ENCODE data around the gene PDE4D.
"Not testable (repeated sequence)": the region's sequence is repeated elsewhere in the genome, so short reads cannot be mapped to it uniquely, and the experiment has no call there.

Gene PDE4D

DNA sequence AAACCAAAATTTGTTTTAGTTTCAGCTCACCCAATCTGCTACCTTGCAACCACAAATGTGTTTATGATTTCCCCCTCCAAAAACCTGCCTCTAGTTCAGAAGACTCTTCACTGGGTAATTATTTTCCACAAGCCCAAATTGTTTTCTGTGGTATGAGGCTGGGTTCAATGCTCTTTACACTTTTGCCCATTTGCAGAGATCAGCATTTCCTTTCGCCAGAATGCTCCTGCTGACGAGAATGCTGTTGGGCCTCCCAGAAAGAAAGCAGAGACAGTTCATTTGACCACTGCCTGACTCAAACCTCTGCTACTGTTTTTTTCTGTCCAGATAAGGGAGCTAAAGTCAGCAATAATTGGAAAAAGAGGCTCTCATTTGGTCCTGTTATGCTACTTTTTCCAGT, 427.3 kb downstream of the PDE4D start:
- no peak for DNase-seq (ENCODE audit: low spot score)

DNA sequence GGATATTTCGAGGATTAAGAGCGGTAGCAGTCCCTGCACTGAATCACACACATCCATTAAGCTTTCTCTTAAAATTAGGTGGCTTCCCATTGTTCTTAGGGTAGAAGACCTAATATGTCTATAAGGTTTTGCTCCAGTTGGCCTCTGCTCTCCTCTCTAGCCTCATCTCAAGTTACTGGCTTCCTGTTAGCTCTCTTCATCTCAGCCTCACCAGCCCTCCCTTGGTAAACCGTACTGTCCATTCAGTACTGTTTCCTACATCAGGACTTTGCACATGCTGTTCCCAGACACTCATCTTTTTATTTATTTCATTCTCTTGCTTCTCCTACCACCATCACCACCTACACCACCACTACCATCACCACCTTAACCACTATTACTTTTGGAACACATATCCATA, 428.6 kb downstream of the PDE4D start:
- no peak for DNase-seq (ENCODE audit: low spot score)

DNA sequence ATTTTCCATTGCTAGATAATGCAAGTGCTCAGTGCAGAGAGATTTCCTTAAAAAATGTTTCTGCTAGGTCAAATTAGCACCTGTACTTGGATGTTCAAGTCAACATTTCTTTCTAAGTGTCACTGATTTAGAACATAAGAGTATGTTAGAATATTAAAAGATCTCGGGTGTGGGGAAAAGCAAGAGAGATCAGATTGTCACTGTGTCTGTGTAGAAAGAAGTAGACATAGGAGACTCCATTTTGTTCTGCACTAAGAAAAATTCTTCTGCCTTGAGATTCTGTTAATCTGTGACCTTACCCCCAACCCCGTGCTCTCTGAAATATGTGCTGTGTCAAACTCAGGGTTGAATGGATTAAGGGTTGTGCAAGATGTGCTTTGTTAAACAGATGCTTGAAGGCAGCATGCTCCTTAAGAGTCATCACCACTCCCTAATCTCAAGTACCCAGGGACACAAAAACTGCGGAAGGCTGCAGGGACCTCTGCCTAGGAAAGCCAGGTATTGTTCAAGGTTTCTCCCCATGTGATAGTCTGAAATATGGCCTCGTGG, 429.8 kb downstream of the PDE4D start:
- DNase-seq (ENCODE audit: low spot score), result not testable (repeated sequence)

DNA sequence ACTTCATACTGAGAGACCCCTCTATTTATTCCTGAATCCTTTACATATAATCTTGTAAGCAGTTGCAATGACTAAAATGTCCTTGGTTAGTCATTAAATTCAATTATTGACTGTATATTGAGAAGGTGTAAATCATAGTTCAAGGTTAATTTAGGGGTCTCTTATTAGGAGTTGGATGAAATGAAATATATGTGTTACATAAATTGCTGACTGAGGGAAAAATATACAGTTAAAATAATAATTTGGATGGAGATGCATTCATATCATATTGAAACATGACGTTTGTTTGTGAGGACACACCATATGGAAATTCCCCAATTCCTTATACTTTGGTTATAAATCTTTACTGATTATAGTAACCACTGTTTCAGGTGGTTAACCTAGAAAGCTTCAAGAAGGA, 430.6 kb downstream of the PDE4D start:
- DNase-seq (ENCODE audit: low spot score), result no peak

DNA sequence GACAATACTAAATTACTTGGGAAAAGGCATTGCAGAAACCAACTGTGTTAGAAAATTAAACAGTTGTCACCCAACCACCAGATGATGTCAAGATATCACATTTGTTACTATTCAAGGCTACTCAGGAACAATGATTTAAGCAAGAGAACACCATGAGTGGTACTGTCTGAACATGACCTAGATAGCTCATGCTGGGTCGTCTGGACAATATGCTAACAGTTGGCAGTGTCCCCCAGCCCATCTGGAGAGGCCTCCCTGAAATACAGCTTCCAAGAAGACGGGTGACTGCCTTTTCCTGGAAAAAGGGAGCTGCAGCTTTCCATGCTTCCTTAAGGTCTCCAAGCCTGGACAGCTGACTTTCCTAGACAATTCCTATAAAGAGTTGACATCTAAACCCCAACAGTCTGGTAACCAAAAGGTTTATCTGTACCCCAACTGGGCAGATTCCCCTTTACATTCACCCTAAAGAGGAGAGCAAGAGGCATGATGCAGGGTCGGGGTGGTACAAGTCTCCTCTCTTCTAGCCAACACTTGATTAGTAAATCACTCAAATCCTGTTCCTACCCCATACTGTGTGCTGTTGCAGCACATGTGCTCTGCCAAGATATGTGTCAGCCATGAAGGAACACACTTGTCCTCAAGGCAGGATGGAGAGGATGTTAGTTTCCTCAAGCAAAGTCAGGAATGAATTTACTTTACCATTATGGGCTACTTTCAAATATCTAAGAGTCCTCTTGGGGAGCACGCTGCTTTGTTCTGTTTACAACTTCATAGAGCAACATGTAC, 433.0 kb downstream of the PDE4D start:
- no peak for DNase-seq (ENCODE audit: low spot score)

DNA sequence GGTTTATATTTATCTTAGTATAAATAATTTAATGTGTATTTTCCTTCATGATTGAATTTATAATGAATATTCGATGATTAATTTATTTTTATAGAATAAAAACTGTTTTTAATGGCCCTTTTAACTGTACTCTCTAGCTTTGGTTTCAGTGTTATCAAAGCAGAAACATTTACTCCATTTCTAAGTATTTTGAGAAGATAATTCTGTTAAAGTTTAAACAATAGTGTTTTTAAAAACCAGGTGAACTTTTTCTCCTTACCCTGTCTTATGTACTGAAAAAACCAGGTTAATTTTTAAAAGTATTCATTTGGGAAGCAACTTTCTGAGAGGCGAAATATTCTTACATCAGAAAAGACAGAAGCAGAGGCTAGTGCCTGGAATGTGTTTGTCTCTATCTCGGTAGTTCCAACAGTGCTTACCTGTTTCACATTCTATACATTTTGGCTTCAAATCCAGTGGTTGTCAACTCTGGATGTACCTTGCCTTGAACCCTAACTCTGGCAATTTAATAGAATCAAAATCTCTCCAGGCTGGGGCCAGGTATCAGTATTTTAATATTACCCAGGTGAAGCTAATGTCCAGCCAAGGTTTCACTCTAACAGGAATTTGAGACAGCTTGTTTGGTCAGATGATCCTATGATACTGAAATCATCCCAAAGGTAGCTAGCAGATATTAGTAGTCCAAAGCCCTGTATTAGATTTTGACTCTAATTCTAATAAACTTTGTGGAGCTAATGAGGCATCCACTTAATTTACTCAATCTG, 434.4 kb downstream of the PDE4D start:
- DNase-seq (ENCODE audit: low spot score), result no peak

DNA sequence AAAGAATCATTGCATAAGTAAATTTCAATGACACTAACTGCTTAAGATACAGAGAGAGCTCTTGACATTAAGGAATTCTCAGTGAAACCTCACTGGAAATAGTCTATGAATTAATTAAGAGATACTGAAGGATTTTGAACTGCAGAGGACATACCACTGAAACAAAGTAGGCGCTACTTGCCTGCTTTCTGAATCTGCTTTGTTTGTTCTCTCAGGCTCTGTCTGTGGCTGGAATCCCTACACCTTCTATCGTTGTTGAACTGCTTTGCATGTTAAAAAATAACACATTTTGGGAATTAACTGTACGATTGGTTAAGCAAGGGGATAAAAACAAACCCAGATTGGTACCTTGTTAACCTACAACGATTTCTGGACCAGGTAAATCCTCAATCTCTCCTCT, 435.2 kb downstream of the PDE4D start:
- DNase-seq (ENCODE audit: low spot score), result no peak

DNA sequence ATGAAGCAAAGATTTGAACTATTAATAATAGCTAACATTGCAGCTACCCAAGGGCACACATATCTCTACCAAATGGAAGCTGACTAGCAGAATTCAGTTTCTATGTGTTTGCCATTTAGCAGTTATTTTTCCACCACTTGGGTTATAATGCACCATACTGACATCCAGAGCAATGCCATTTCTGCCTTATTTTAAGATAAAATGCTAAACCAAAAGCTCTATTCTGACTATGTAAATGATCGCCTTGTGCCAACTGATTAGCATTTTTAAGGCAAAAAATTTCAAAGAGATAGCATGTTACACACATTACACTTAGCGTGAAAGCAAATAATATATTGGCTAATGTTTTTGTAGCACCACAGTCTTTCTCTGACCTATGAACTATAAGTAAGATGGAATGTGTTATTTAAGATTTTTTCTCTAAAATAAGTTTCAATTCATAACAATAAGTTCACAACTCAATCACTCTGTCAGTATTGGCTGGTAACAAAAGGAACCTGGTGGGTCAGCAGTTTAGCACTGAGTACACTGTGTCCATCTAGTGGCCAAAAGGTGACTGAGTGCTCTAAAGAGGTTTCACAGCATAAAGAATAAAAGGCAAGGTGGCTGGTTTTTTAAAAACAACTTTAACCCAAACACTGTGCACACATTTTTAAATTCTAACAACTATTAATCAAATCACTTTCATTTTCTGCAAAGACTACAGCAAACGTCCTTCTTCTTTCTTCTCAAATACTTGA, 443.5 kb downstream of the PDE4D start:
- no peak for DNase-seq (ENCODE audit: low spot score)

DNA sequence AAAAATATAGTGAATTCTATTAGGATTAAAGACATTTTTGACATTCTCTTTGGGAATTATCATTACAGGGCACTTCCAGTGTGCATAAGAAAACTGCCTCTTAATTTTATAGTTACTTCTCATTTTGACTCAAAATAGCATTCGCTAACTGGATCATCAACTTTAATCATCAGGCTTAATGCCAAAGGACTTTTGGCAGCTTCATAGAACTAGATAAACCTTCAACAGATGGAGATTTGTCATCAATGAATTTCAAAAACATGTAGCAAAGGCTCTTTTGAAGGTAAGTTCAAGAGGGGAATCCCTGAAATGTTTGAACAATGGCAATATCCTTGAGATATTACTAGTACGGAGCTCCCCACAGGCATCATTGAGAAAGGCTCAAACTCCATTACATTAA, 447.2 kb downstream of the PDE4D start:
- no peak for DNase-seq (ENCODE audit: low spot score)

DNA sequence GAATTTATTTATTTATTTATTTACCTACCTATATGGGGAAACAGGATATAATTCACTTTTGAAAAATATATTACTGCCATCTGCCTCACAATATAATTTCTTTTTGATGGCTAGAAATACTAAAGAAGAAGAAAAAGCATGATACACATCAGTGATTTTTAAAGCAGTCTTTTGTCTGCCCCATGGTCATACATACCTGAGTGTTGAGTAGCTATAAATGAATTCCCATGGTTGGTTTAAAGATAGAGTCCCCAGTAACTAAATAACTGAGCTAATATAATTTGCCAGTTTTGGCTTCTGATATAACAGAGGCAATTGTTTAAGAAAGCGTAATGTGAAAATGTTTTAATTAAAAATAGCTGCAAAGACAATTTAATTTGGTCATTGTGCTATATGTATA, 447.8 kb downstream of the PDE4D start:
- no peak for DNase-seq (ENCODE audit: low spot score)

DNA sequence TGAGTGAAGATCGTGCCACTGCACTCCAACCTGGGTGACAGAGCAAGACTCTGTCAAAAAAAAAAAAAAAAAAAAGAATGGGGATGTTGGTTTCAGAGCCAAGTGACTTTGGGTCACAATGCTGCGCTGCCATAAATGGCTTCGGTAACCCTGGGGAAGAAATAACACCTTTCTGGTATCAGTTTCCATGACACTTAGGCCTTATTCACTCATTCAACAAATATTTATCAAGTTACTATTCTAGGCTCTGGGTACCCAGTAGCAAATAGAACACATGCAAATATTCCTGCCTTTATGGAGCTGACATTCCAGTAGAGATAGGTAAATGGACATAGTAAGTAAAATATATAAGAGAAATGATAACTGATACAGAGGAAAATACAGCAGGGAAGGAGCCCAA, 454.2 kb downstream of the PDE4D start:
- no peak for DNase-seq (ENCODE audit: low spot score)

DNA sequence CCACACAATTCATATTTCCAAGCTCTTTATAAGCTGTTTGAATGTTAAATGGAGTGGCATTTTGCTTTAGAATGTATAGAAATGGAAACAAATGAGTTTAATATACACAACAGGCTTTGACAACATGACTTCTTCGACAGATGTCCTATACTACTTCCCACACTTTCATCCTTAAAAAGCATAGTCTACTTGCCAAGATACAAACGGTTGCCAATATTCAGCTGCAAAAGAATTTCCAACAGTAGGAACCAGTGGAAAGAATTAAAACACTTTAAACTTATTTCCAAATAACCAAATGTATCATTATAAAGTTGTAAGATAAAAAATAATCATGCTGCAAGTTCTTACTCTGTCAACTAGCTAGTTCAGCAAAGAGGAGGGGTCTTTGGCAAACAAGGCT, 456.4 kb downstream of the PDE4D start:
- DNase-seq (ENCODE audit: low spot score), result no peak

DNA sequence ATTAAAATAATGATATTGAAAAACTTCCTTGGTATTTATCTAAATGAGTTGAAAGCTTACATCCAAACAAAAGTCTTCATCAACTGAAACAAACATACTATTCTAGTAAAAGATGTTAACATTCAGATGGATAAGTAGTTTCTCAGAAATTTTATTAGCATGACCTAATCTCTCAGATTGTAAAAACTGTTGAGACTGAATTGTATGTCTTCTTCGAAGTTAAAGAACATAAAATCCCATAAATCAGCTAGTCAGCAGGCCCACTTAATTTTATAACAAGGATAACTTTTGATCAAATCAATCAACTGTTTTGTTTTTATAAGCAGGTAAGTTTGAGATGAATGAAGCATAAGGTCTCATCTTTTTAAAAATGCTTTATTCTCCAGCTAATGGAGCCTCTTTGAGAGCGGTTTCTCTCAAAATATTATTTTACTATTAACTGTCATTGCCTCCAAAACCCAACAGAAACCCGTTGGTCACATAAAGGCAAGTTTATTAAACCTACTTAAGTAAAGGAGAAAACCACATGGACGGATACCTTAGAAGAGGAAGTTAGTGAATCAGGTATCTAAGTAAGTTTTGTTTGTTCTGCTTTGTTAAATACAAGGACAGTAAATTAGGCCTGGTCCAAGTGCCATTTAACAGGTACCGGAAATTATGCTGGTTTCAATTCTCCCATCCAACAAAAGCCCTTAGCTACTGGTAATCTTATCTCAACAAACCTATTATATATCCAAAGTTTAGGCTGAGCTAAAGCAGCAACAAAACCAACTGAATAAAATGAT, 457.0 kb downstream of the PDE4D start:
- no peak for DNase-seq (ENCODE audit: low spot score)

DNA sequence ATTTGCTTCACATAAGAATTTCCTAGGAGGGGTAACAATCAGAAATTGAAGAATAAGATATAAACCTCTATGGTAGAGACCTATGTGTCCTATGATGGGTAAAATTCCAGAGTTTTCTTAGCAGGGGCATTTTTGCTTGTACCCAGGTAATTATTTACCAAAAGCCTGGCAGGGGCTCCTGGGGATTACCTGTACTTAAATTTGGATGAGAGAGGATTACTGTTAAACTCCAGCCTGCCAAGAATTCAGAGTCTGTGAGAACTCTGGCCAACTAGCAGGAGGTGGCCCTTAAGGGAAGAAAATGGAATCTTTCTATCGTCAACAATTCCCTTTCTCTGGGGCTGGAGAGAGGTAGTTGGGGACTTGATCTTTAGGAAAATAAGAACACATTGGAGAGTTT, 460.4 kb downstream of the PDE4D start:
- DNase-seq (ENCODE audit: low spot score), result no peak

DNA sequence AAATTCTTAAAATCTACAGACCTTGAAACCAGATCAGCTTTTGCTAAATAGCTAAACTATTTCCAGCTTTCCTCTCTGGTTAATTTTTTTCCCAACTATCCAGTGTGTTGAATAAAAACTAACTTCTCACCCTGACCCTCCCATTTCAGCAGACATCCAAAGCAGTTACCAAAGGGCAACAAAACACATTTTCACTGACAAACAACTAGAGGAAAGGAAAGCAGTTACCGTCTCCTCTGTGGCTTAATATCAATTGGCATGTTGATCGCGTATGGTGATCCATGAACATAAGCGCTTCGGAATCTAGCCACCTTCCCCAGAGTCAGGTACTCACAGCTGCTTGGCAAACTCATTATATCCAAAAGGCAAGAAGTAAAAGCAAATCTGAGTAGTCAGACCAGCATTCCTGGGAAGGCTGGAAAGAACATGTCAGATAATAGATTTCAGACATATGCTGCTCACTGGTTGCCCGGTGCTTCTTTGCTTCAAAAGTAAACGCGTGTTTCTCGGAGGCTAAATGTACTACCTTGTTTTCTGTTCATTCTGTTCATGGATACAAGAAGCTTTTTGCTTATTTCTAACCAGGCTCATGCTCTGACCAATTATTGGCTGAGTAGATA, 463.4 kb downstream of the PDE4D start:
- DNase-seq (ENCODE audit: low spot score), result no peak

DNA sequence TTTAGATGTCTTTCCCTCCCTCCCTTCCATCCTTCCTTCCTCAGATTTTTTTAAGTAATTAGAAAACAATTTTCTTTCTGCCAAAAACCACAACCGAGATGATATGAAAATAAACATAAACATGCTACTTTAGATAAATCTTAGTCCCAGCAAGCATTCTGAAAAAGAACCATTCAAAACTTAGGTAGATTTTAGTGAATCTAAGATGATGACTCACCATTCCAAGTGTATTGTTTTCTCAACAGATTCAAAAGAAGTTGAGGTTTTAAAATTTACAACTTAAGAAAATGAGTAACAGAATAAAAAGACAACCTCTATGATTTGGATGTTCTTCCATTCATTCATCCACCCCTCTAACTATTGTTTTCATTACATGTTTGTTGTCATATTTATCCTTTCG, 465.1 kb downstream of the PDE4D start:
- no peak for DNase-seq (ENCODE audit: low spot score)

DNA sequence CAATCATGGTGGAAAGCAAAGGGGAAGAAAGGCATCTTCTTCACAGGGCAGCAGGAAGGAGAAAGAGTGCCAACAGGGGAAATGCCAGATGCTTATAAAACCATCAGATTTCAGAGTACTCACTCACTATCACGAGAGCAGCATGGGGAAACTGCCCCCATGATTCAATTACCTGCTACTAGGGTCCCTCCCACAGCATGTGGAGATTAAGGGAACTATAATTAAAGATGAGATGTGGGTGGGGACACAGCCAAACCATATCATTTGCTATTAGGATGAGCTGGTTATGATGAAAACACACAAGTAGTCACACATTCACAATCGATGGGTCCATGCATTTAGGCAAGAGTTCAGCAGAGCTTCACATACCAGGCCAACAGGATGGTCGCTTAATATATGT, 469.0 kb downstream of the PDE4D start:
- DNase-seq (ENCODE audit: low spot score), result no peak

DNA sequence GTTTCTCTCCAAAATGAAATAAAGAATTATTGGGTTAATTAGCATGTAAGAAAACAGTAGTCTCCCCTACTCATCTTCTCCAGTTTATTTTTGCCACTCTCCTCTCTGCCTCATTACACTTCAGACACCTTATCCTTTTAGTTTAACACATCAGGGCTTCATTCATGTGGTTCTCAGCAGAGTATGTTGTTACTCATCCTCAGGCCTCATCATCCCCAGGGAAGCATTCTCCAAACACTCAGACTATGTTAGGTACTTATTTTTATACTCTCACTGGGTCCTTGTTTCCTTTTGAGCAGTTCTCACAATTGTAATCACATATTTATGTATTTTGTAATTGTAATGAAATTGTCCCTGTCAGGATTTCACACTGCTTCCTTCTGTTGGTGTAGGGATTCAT, 470.5 kb downstream of the PDE4D start:
- no peak for DNase-seq (ENCODE audit: low spot score)

DNA sequence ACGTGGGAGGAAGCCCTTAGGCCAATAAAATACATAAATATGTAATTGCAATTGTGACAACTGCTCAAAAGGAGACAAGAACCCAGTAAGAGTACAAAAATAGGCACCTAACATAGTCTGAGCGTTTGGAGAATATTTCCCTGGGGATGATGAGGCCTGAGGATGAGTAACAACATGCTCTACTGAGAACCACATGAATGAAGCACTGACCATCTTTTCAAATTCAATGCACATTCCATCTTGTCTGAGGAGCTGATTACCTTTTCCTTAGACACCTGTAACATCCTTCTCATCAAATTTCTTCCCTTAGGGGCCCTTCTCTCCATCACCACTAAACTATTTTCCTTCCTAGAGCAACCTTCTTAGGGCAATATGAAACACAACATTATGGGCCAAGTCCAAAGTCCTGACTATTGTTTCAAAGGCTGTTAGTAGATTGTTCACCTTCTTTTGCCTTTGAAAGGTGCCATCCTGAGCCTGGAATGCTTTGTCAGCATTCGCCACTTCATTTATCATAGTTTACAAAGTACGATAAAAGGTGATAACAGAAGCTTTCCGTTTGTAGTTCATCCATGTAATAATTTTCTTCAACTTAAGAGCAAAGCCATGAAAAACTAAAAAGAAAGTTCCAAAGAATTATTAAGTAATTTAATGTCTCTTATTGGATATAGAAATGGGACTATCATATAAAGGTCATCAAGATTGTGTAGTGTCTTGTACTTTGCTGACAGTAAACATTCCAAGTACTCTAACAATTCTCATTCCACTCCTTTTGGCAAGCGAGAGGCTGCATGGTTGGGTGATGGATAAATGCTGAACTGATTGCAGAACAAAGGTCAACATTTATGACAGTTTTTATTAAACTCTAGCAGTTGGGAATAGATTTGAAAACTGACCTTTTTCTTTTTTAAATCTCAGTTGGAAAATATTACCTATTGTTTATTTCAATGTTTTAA, 471.3 kb downstream of the PDE4D start:
- DNase-seq (ENCODE audit: low spot score), result no peak

DNA sequence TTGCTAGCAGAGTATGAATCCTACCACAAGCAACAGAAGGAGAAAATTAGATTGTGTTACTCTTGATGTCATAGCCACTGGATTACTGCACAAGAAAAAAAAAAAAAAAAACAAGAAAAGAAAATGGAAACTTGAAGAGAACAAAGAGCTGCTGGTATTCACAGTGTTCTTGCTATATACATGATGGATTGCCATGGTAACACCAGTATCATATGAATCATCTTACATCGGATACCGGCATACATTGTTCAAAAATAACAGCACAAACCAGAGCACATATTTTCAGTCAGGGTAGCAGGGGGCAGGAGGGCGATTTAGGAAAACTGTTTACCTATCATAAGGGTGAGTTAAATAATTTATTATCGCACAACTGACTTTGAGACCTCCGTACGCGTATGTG, 472.9 kb downstream of the PDE4D start:
- DNase-seq (ENCODE audit: low spot score), result no peak
